ENCODE measurements around the gene MLEC. TPM values are rescaled to one million over a fixed set of nuclear protein-coding genes. Genes with fewer than 3 reads are reported as not detected.

MLEC gene
- total and polyA plus RNA-seq, 9 of the 15 experiments (the other 6 are each of a cell fraction or from before 2014, with no cell fraction given), result 18.5 to 108 (median 57.8) TPM

DNA sequence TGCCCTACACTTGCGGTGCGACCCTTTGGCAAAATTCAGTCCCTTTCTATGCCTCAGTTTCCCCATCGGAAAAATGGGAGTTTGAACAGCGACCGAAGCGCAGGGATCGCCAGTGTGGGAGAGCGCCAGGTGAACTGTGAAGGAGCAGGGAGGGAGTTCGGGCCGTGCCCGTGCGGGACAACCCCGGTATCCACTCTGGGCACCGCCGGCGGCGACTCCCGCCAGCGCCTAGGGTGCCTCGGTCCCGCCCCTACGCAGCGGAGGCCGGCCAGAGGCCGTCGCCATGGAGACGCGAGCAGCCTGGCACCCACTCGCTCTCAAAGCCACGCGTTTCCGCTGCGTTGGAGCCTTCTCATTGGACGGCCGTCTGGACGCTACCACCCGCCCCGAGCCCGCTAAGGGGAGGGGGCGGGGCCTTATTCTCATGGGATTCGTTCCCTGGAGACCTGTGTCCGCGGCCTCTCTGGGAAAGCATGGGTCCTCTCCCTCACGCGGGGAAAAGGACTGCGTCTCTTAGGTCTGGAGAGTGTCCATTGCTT is 729 bp upstream of the MLEC start (continued):
- peak; percentile 80 for TF ChIP-seq TCF7L2 (IDR thresholded peaks at IDR 0.05; ENCODE audit: low read depth, low read length)
- TF ChIP-seq DNMT1 (IDR thresholded peaks at IDR 0.05), result no peak
- TF ChIP-seq JUNB (CRISPR knock-in tag; conservative IDR thresholded peaks at IDR 0.05), result no peak
- 0 out of 2 replicates have a peak, but pooled peaks have one; percentile 39 for TF ChIP-seq SMARCA4 (IDR thresholded peaks at IDR 0.05)
- peak; percentile 53; the same call in 1 of the 2 replicates for TF ChIP-seq DPF2 (IDR thresholded peaks at IDR 0.05)
- 0 out of 2 replicates have a peak, but pooled peaks have one; percentile 33 for TF ChIP-seq HDGF (IDR thresholded peaks at IDR 0.05)
- peak in 1 of 2 experiments; percentile 14; a peak in 1 of 4 replicates for TF ChIP-seq KDM1A (IDR thresholded peaks at IDR 0.05)
- TF ChIP-seq, protein P1, sequence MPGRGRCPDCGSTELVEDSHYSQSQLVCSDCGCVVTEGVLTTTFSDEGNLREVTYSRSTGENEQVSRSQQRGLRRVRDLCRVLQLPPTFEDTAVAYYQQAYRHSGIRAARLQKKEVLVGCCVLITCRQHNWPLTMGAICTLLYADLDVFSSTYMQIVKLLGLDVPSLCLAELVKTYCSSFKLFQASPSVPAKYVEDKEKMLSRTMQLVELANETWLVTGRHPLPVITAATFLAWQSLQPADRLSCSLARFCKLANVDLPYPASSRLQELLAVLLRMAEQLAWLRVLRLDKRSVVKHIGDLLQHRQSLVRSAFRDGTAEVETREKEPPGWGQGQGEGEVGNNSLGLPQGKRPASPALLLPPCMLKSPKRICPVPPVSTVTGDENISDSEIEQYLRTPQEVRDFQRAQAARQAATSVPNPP (IDR thresholded peaks at IDR 0.05; ENCODE audit: borderline replicate concordance, insufficient read depth, insufficient read length), result no peak
- TF ChIP-seq ARNT (IDR thresholded peaks at IDR 0.05), result no peak
- TF ChIP-seq ZNF668 (CRISPR knock-in tag; IDR thresholded peaks at IDR 0.05), result no peak
- no peak for TF ChIP-seq STAT5B (CRISPR knock-in tag; IDR thresholded peaks at IDR 0.05)
- TF ChIP-seq, protein P2, sequence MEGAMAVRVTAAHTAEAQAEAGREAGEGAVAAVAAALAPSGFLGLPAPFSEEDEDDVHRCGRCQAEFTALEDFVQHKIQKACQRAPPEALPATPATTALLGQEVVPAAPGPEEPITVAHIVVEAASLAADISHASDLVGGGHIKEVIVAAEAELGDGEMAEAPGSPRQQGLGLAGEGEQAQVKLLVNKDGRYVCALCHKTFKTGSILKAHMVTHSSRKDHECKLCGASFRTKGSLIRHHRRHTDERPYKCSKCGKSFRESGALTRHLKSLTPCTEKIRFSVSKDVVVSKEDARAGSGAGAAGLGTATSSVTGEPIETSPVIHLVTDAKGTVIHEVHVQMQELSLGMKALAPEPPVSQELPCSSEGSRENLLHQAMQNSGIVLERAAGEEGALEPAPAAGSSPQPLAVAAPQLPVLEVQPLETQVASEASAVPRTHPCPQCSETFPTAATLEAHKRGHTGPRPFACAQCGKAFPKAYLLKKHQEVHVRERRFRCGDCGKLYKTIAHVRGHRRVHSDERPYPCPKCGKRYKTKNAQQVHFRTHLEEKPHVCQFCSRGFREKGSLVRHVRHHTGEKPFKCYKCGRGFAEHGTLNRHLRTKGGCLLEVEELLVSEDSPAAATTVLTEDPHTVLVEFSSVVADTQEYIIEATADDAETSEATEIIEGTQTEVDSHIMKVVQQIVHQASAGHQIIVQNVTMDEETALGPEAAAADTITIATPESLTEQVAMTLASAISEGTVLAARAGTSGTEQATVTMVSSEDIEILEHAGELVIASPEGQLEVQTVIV (CRISPR knock-in tag; IDR thresholded peaks at IDR 0.05; ENCODE audit: borderline replicate concordance), result no peak
- TF ChIP-seq, protein P3, sequence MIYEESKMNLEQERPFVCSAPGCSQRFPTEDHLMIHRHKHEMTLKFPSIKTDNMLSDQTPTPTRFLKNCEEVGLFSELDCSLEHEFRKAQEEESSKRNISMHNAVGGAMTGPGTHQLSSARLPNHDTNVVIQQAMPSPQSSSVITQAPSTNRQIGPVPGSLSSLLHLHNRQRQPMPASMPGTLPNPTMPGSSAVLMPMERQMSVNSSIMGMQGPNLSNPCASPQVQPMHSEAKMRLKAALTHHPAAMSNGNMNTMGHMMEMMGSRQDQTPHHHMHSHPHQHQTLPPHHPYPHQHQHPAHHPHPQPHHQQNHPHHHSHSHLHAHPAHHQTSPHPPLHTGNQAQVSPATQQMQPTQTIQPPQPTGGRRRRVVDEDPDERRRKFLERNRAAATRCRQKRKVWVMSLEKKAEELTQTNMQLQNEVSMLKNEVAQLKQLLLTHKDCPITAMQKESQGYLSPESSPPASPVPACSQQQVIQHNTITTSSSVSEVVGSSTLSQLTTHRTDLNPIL (CRISPR knock-in tag; IDR thresholded peaks at IDR 0.05), result no peak
- TF ChIP-seq, protein P4, sequence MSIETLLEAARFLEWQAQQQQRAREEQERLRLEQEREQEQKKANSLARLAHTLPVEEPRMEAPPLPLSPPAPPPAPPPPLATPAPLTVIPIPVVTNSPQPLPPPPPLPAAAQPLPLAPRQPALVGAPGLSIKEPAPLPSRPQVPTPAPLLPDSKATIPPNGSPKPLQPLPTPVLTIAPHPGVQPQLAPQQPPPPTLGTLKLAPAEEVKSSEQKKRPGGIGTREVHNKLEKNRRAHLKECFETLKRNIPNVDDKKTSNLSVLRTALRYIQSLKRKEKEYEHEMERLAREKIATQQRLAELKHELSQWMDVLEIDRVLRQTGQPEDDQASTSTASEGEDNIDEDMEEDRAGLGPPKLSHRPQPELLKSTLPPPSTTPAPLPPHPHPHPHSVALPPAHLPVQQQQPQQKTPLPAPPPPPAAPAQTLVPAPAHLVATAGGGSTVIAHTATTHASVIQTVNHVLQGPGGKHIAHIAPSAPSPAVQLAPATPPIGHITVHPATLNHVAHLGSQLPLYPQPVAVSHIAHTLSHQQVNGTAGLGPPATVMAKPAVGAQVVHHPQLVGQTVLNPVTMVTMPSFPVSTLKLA (conservative IDR thresholded peaks at IDR 0.05), result no peak
- TF ChIP-seq ZNF830 (CRISPR knock-in tag; IDR thresholded peaks at IDR 0.05), result no peak
- no peak for TF ChIP-seq ZNF780A (CRISPR knock-in tag; IDR thresholded peaks at IDR 0.05)
- TF ChIP-seq, protein P5, sequence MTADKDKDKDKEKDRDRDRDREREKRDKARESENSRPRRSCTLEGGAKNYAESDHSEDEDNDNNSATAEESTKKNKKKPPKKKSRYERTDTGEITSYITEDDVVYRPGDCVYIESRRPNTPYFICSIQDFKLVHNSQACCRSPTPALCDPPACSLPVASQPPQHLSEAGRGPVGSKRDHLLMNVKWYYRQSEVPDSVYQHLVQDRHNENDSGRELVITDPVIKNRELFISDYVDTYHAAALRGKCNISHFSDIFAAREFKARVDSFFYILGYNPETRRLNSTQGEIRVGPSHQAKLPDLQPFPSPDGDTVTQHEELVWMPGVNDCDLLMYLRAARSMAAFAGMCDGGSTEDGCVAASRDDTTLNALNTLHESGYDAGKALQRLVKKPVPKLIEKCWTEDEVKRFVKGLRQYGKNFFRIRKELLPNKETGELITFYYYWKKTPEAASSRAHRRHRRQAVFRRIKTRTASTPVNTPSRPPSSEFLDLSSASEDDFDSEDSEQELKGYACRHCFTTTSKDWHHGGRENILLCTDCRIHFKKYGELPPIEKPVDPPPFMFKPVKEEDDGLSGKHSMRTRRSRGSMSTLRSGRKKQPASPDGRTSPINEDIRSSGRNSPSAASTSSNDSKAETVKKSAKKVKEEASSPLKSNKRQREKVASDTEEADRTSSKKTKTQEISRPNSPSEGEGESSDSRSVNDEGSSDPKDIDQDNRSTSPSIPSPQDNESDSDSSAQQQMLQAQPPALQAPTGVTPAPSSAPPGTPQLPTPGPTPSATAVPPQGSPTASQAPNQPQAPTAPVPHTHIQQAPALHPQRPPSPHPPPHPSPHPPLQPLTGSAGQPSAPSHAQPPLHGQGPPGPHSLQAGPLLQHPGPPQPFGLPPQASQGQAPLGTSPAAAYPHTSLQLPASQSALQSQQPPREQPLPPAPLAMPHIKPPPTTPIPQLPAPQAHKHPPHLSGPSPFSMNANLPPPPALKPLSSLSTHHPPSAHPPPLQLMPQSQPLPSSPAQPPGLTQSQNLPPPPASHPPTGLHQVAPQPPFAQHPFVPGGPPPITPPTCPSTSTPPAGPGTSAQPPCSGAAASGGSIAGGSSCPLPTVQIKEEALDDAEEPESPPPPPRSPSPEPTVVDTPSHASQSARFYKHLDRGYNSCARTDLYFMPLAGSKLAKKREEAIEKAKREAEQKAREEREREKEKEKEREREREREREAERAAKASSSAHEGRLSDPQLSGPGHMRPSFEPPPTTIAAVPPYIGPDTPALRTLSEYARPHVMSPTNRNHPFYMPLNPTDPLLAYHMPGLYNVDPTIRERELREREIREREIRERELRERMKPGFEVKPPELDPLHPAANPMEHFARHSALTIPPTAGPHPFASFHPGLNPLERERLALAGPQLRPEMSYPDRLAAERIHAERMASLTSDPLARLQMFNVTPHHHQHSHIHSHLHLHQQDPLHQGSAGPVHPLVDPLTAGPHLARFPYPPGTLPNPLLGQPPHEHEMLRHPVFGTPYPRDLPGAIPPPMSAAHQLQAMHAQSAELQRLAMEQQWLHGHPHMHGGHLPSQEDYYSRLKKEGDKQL (CRISPR knock-in tag; IDR thresholded peaks at IDR 0.05; ENCODE audit: borderline replicate concordance), result no peak
- no peak for TF ChIP-seq MECOM (CRISPR knock-in tag; IDR thresholded peaks at IDR 0.05)
